H1 (cell line): ENCODE data around the gene CYSRT1. TPM values are rescaled to one million over a fixed set of nuclear protein-coding genes. Genes with fewer than 3 reads are reported as not detected.

ENCODE experiments used
- CTCF ChIA-PET: fragments of 300-600 bp; sonication (Branson Sonifier 250); formaldehyde crosslinking; loops from one replicate; lab custom pipeline; 2021; ENCODE audit not compliant: partially characterized antibody; lab: Charles Lee
- POLR2A ChIA-PET: fragments of 300-600 bp; sonication (Branson Sonifier 250); formaldehyde crosslinking; loops from one replicate; lab custom pipeline; 2021; ENCODE audit warnings: inconsistent platforms; ENCODE audit not compliant: partially characterized antibody; lab: Charles Lee
- DNase-seq, 2 experiments: peaks; one replicate each; pipeline versions ENCODE4 v3.0.0 to v3.0.0-alpha.2; 2010 to 2022; ENCODE audit warnings: low spot score in 2 of 2, low read depth in 1 of 2, mixed read lengths in 1 of 2
- FAIRE-seq: peaks from 2 replicates; lab custom pipeline; 2011; peaks lifted over from hg19 to GRCh38; lab: Jason Lieb, UNC
- H2AFZ ChIP-seq: 2 replicates; pipeline ENCODE4 v1.8.1; 2012; ENCODE audit warnings: low read length, inconsistent platforms
- H2AK5ac ChIP-seq: 2 replicates; pipeline ENCODE4 v1.6.1; 2013; ENCODE audit warnings: low read depth, low read length
- H2BK120ac ChIP-seq: replicated peaks from 2 replicates; pipeline ENCODE3; 2013; ENCODE audit warnings: low read depth, low read length, inconsistent platforms
- H2BK12ac ChIP-seq: 2 replicates; pipeline ENCODE4 v1.6.1; 2013; ENCODE audit warnings: low read depth, low read length
- H2BK15ac ChIP-seq: 2 replicates; pipeline ENCODE4 v1.6.1; 2013; ENCODE audit warnings: low read length
- H2BK20ac ChIP-seq: 2 replicates; pipeline ENCODE4 v1.6.1; 2013; ENCODE audit warnings: low read length
- H2BK5ac ChIP-seq: 2 replicates; pipeline ENCODE4 v1.6.1; 2013; ENCODE audit warnings: low read depth, low read length
- H3K14ac ChIP-seq: 2 replicates; pipeline ENCODE4 v1.6.1; 2013; ENCODE audit warnings: inconsistent platforms; ENCODE audit not compliant: insufficient read length
- H3K18ac ChIP-seq: 2 replicates; pipeline ENCODE4 v1.6.1; 2013; ENCODE audit warnings: low read length; ENCODE audit errors: extremely low read depth
- H3K23ac ChIP-seq: 2 replicates; pipeline ENCODE4 v1.6.1; 2013; ENCODE audit warnings: inconsistent platforms; ENCODE audit not compliant: insufficient read length
- H3K23me2 ChIP-seq: 2 replicates; pipeline ENCODE4 v1.6.1; 2013; ENCODE audit warnings: low read depth, low read length
- H3K27ac ChIP-seq: 2 replicates; pipeline ENCODE4 v1.6.1; 2011; ENCODE audit warnings: low read depth, low read length, inconsistent platforms
- H3K27me3 ChIP-seq, 4 experiments: replicated peaks in 1 of 4; 1 replicate in 1 of 4; 2 replicates in 3 of 4; pipeline versions ENCODE4 v1.6.1 to v1.8.1; 2011 to 2013; ENCODE audit warnings: low read length in 3 of 4, mild to moderate bottlenecking in 3 of 4, inconsistent platforms in 2 of 4, mixed read lengths in 2 of 4, moderate library complexity in 1 of 4; ENCODE audit not compliant: control insufficient read depth in 3 of 4, insufficient read depth in 3 of 4; ENCODE audit errors: extremely low read depth in 1 of 4
- H3K36me3 ChIP-seq, 4 experiments: 2 replicates each; pipeline versions ENCODE4 v1.6.1 to v1.8.1; 2011 to 2013; ENCODE audit warnings: mild to moderate bottlenecking in 4 of 4, low read length in 3 of 4, moderate library complexity in 2 of 4, control low read depth in 1 of 4, inconsistent platforms in 1 of 4; ENCODE audit not compliant: insufficient read depth in 4 of 4, control insufficient read depth in 2 of 4
- H3K4ac ChIP-seq: replicated peaks from 2 replicates; pipeline ENCODE3; 2013; ENCODE audit warnings: low read length, low read depth, mixed read lengths, inconsistent platforms; ENCODE audit not compliant: insufficient read length
- H3K4me1 ChIP-seq, 4 experiments: replicated peaks in 1 of 4; 1 replicate in 1 of 4; 2 replicates in 3 of 4; pipeline versions ENCODE4 v1.6.1 to v1.8.1; 2011 to 2013; ENCODE audit warnings: low read length in 3 of 4, inconsistent platforms in 2 of 4, mixed read lengths in 1 of 4; ENCODE audit not compliant: insufficient read depth in 4 of 4, control insufficient read depth in 3 of 4
- H3K4me2 ChIP-seq, 2 experiments: 2 replicates each; pipeline versions ENCODE4 v1.6.1 to v1.8.1; 2011 to 2013; ENCODE audit warnings: low read depth in 2 of 2, low read length in 2 of 2, control low read depth in 1 of 2, inconsistent platforms in 1 of 2, mild to moderate bottlenecking in 1 of 2; ENCODE audit not compliant: insufficient read depth in 1 of 2
- H3K4me3 ChIP-seq, 4 experiments: fragments of 200-600, 300-600 bp in 1 of 4; sonication (generic), shearing (Covaris generic), sonication (Bioruptor Twin) in 1 of 4; 2 replicates each; pipeline versions ENCODE4 v1.5.1 to v1.8.1; 2011 to 2016; ENCODE audit warnings: low read length in 4 of 4, low read depth in 3 of 4, control low read depth in 2 of 4, inconsistent platforms in 2 of 4, mild to moderate bottlenecking in 2 of 4, mixed read lengths in 1 of 4, moderate library complexity in 1 of 4; ENCODE audit not compliant: insufficient read depth in 2 of 4; ENCODE audit errors: extremely low read depth in 1 of 4
- H3K56ac ChIP-seq: replicated peaks from 2 replicates; pipeline ENCODE3; 2013; ENCODE audit warnings: low read depth, mild to moderate bottlenecking, mixed read lengths, low read length, inconsistent platforms; ENCODE audit not compliant: insufficient read length
- H3K79me1 ChIP-seq: 2 replicates; pipeline ENCODE4 v1.6.1; 2013; ENCODE audit warnings: low read depth, low read length, control low read depth
- H3K79me2 ChIP-seq, 2 experiments: 2 replicates each; pipeline versions ENCODE4 v1.6.1 to v1.8.1; 2012 to 2013; ENCODE audit warnings: low read length in 2 of 2, mild to moderate bottlenecking in 2 of 2, inconsistent platforms in 1 of 2; ENCODE audit not compliant: insufficient read depth in 2 of 2, control insufficient read depth in 1 of 2
- H3K9ac ChIP-seq, 4 experiments: replicated peaks in 1 of 4; 1 replicate in 1 of 4; 2 replicates in 3 of 4; pipeline versions ENCODE4 v1.6.1 to v1.8.1; 2011 to 2013; ENCODE audit warnings: low read depth in 3 of 4, low read length in 3 of 4, control low read depth in 2 of 4, mild to moderate bottlenecking in 2 of 4, moderate library complexity in 2 of 4, inconsistent platforms in 1 of 4; ENCODE audit errors: extremely low read depth in 1 of 4
- H3K9me3 ChIP-seq, 2 experiments: 2 replicates each; pipeline versions ENCODE4 v1.6.1 to v1.8.1; 2012 to 2013; ENCODE audit warnings: mild to moderate bottlenecking in 2 of 2, moderate library complexity in 2 of 2, control low read depth in 1 of 2, inconsistent platforms in 1 of 2, low read depth in 1 of 2, low read length in 1 of 2, mixed read lengths in 1 of 2; ENCODE audit not compliant: insufficient read depth in 2 of 2
- H4K20me1 ChIP-seq, 2 experiments: replicated peaks in 1 of 2; 2 replicates each; pipeline versions ENCODE3 to v1.8.1; 2011 to 2013; ENCODE audit warnings: inconsistent platforms in 2 of 2, low read length in 2 of 2, mild to moderate bottlenecking in 1 of 2; ENCODE audit not compliant: insufficient read depth in 2 of 2, control insufficient read depth in 1 of 2
- H4K5ac ChIP-seq: 2 replicates; pipeline ENCODE4 v1.6.1; 2013; ENCODE audit warnings: low read length, low read depth, mixed read lengths, inconsistent platforms; ENCODE audit not compliant: insufficient read length
- H4K8ac ChIP-seq: 2 replicates; pipeline ENCODE4 v1.8.0; 2013; ENCODE audit warnings: mild to moderate bottlenecking, moderate library complexity, low read length, inconsistent platforms; ENCODE audit not compliant: insufficient read depth; ENCODE audit errors: extremely low read depth
- H4K91ac ChIP-seq: replicated peaks from 2 replicates; pipeline ENCODE3; 2013; ENCODE audit warnings: low read length, mixed read lengths, inconsistent platforms; ENCODE audit not compliant: insufficient read length
- SP4 ChIP-seq: IDR thresholded peaks from 2 replicates; pipeline ENCODE4 v1.6.1; 2012; ENCODE audit warnings: low read length, inconsistent platforms
- WGBS, 2 experiments: shearing (Covaris generic) in 1 of 2; methylation state at CpG; one replicate each; pipeline versions ENCODE4 v1.1.6 to v1.1.7; 2013 to 2015; ENCODE audit warnings: low lambda C conversion rate in 2 of 2, mixed read lengths in 2 of 2, inconsistent platforms in 1 of 2, low coverage in 1 of 2, missing lambda C conversion rate in 1 of 2; ENCODE audit not compliant: insufficient replicate concordance in 2 of 2, insufficient coverage in 1 of 2, insufficient read length in 1 of 2; ENCODE audit errors: extremely low coverage in 1 of 2, missing lambda C conversion rate in 1 of 2; 5-methylcytosine and 5-hydroxymethylcytosine counted together
- polyA plus RNA-seq, 7 experiments: library from polyadenylated mRNA; depleted of rRNA in 3 of 7; stranded (reverse) in 5 of 7; unstranded in 2 of 7; fragments of >200 nt in 5 of 7; fragments of 200-250 nt in 2 of 7; gene quantifications; 1 replicate in 5 of 7; 2 replicates in 1 of 7; 4 replicates in 1 of 7; pipeline versions ENCODE4 v1.2.1 to v1.2.3, GENCODE V29; 2011 to 2013; ENCODE audit warnings: missing spikeins in 2 of 7, mixed read lengths in 2 of 7
- total RNA-seq: library from RNA; stranded (reverse); fragmentation: NEBNext Ultra II Directional; extraction: Animal tissue kit (Norgen Biotek cat#: 25700); gene quantifications from 2 replicates; pipeline ENCODE4 v1.2.1, GENCODE V29; 2021

Gene CYSRT1
- total and polyA plus RNA-seq, 2 of the 8 experiments (the other 6 are each of a cell fraction or from before 2014, with no cell fraction given), result 1.0 to 6.5 TPM

DNA sequence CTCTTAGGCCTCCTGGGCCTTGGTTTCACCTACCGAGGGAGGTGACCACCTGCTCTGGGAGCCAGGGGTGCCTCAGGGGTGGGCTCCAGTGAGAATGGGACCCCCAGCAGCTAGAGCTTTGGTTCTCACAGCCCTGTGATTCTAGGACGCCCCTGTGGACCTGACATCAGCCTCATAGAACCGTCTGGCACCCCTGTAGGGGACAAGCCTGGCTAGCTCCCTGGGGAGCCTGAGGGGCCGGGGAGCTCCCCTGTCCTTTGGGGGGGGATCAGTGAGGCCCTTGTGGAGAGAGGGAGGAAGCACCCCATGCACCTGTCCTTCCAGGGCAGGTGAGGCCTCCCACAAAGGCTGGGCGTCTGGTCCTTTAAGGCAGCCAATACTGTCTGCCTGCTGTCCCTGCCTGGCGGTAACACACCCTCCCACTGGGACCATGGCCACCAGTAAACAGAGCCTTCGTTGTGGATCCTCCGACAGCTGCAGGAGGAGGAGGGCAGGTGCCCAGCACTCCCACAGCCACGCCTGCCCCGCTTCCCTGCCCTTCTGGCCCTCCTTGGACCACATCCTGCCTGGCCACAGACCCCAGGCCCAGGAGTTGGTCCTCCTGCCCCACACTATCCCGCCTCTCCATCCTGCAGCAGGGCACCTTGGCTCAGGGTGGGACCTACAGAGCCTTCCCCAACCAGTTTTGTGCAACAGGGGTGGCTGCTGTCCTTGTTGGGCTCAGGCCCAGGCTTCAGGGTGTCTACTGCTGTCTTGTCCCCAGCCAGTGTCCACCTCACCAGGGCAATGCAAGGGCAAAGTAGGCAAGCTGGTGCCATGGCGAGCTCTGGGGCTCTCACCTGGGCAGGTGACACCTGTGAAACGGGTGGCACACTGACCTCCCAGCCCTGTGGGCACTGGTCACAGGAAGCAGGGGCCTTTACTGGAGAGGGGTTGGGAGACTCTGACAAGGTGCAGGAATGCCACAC, 13.1 kb downstream of the CYSRT1 start:
- no peak overlapping the region for H3K27ac ChIP-seq
- no peak overlapping the region for H3K23ac ChIP-seq
- DNase-seq, result no peak
- H4K8ac ChIP-seq, result no peak overlapping the region
- H3K9ac ChIP-seq, result no peak overlapping the region
- no peak overlapping the region for H4K5ac ChIP-seq
- H3K18ac ChIP-seq, result no peak overlapping the region
- peaks cover 4 to 13% (median 9%) of the 10 kb centered on the region in 4 experiments; a peak in 7 of 8 replicates for H3K36me3 ChIP-seq
- peaks cover 15 to 18% of the 10 kb centered on the region in 2 experiments for H4K20me1 ChIP-seq
- H3K56ac ChIP-seq, result no peak overlapping the region
- peaks cover 5% of the 10 kb centered on the region; the same call in 1 of the 2 replicates for H3K23me2 ChIP-seq
- WGBS, 2 experiments, result 84% methylated on average over 13 of the region's 13 CpGs; no CpG with 5 or more reads in 1 of the 2 experiments
- no peak overlapping the region for H3K4me3 ChIP-seq
- H3K27me3 ChIP-seq, result no peaks in the 10 kb centered on the region
- H2BK5ac ChIP-seq, result no peak overlapping the region
- no peak overlapping the region for H2AK5ac ChIP-seq
- TF ChIP-seq SP4, result no peak
- ChIA-PET POLR2A (interaction anchor here (1.2 to 69.9 kb wide), 4 partner anchors 3 to 50 kb away, joined by 3 to 1462 read pairs (median 733); partner anchors contain the start of genes CYSRT1, NDOR1, NELFB and RNF208), CTCF (interaction anchor here (0.8 to 20.2 kb wide), 26 partner anchors 8 to 209 kb away, joined by 3 to 204 read pairs (median 6); partner anchors contain the start of genes ANAPC2, CYSRT1, LRRC26 and RNF208)
- no peak overlapping the region; the same call in 1 of the 2 replicates for H2BK15ac ChIP-seq
- no peak overlapping the region for H3K4ac ChIP-seq
- no peak overlapping the region for H3K14ac ChIP-seq
- no peak for FAIRE-seq
- H3K4me2 ChIP-seq, result no peak overlapping the region
- peak overlapping the region; percentile 30 for H4K91ac ChIP-seq
- H3K9me3 ChIP-seq, result no peaks in the 10 kb centered on the region
- no peak overlapping the region for H2BK20ac ChIP-seq
- no peak overlapping the region for H2BK12ac ChIP-seq
- no peak overlapping the region for H2AFZ ChIP-seq
- no peak overlapping the region for H2BK120ac ChIP-seq
- peaks cover 0 to 20% of the 10 kb centered on the region in 2 experiments; a peak in 2 of 4 replicates for H3K79me2 ChIP-seq
- peaks cover 5% of the 10 kb centered on the region; the same call in 1 of the 2 replicates for H3K79me1 ChIP-seq
- H3K4me1 ChIP-seq, result peaks cover 0 to 14% (median 11%) of the 10 kb centered on the region in 4 experiments; a peak in 6 of 7 replicates
